Measurements from ENCODE around the gene PSMB2.

The PSMB2 gene

GRCh38 chr1:35657851-35658250, 16.5 kb upstream of the PSMB2 start:
- H3K27ac Mint-ChIP-seq: no peak overlapping the region
- H3K4me1 Mint-ChIP-seq: peaks cover 5% of the 10 kb centered on the region
- no peaks in the 10 kb centered on the region for H3K9me3 Mint-ChIP-seq
- ATAC-seq (no peak), DNase-seq (ENCODE audit: low spot score in 2 of 2) (no peak)
- no peaks in the 10 kb centered on the region for H3K36me3 Mint-ChIP-seq
- no peak overlapping the region for H3K4me3 Mint-ChIP-seq

- ATAC-seq: no peak
- Mint-ChIP-seq H3K4me1 (peaks cover 5% of the 10 kb centered on the region), H3K9me3 (no peaks in the 10 kb centered on the region), H3K27ac (no peak overlapping the region), H3K4me3 (no peak overlapping the region), H3K36me3 (no peaks in the 10 kb centered on the region)
- DNase-seq (ENCODE audit: low spot score in 2 of 2): no peak
These were observed 15.5 kb upstream of the PSMB2 start for GRCh38 chr1:35656863-35657232.

GRCh38 chr1:35656148-35656862, 15.0 kb upstream of the PSMB2 start:
- H3K36me3 Mint-ChIP-seq: no peaks in the 10 kb centered on the region
- H3K4me3 Mint-ChIP-seq: no peak overlapping the region
- peak overlapping the region; percentile 4 for H3K27ac Mint-ChIP-seq
- DNase-seq (ENCODE audit: low spot score in 2 of 2) (no peak), ATAC-seq (no peak)
- peaks cover 5% of the 10 kb centered on the region for H3K4me1 Mint-ChIP-seq
- no peaks in the 10 kb centered on the region for H3K9me3 Mint-ChIP-seq

GRCh38 chr1:35655196-35655595, 13.9 kb upstream of the PSMB2 start:
- Mint-ChIP-seq H3K9me3 (no peaks in the 10 kb centered on the region), H3K4me1 (peaks cover 5% of the 10 kb centered on the region), H3K27ac (no peak overlapping the region)

GRCh38 chr1:35650416-35650815, 9.1 kb upstream of the PSMB2 start:
- Mint-ChIP-seq H3K9me3 (no peaks in the 10 kb centered on the region), H3K27ac (no peak overlapping the region), H3K4me3 (no peak overlapping the region), H3K36me3 (no peaks in the 10 kb centered on the region), H3K4me1 (no peaks in the 10 kb centered on the region)
- DNase-seq (ENCODE audit: low spot score in 2 of 2): no peak
- no peak for ATAC-seq

More at GRCh38 chr1:35655196-35655595, 13.9 kb upstream of the PSMB2 start:
- DNase-seq (ENCODE audit: low spot score in 2 of 2): no peak
- Mint-ChIP-seq H3K4me3 (no peak overlapping the region), H3K36me3 (no peaks in the 10 kb centered on the region)
- no peak for ATAC-seq

GRCh38 chr1:35646043-35646442, 4.7 kb upstream of the PSMB2 start:
- ATAC-seq (no peak), DNase-seq (ENCODE audit: low spot score in 2 of 2) (no peak)
- Mint-ChIP-seq H3K4me3 (no peak overlapping the region), H3K9me3 (no peaks in the 10 kb centered on the region), H3K27ac (no peak overlapping the region), H3K36me3 (peaks cover 12% of the 10 kb centered on the region), H3K4me1 (peaks cover 7% of the 10 kb centered on the region)

GRCh38 chr1:35644204-35644603, 2.9 kb upstream of the PSMB2 start:
- Mint-ChIP-seq H3K4me1 (peaks cover 8% of the 10 kb centered on the region), H3K9me3 (no peaks in the 10 kb centered on the region), H3K36me3 (peaks cover 16% of the 10 kb centered on the region), H3K27ac (no peak overlapping the region), H3K4me3 (no peak overlapping the region)
- ATAC-seq (no peak), DNase-seq (ENCODE audit: low spot score in 2 of 2) (no peak)

- DNase-seq (ENCODE audit: low spot score in 2 of 2): no peak
These were observed 1.2 kb upstream of the PSMB2 start for GRCh38 chr1:35642471-35642955.

GRCh38 chr1:35640380-35641232, 720 bp downstream of the PSMB2 start:
- H3K4me1 Mint-ChIP-seq: peaks cover 18% of the 10 kb centered on the region

More at GRCh38 chr1:35642471-35642955, 1.2 kb upstream of the PSMB2 start:
- ATAC-seq: no peak
- H3K4me1 Mint-ChIP-seq: peaks cover 18% of the 10 kb centered on the region
- H3K36me3 Mint-ChIP-seq: peaks cover 24% of the 10 kb centered on the region
- H3K9me3 Mint-ChIP-seq: no peaks in the 10 kb centered on the region
- peak overlapping the region; percentile 99 for H3K4me3 Mint-ChIP-seq
- peak overlapping the region; percentile 99 for H3K27ac Mint-ChIP-seq

GRCh38 chr1:35637401-35637809, 3.9 kb downstream of the PSMB2 start:
- Mint-ChIP-seq H3K27ac (peak overlapping the region; percentile 93), H3K4me3 (peak overlapping the region; percentile 70), H3K9me3 (no peaks in the 10 kb centered on the region), H3K4me1 (peaks cover 18% of the 10 kb centered on the region), H3K36me3 (peaks cover 69% of the 10 kb centered on the region)
- DNase-seq (ENCODE audit: low spot score in 2 of 2): no peak
- no peak for ATAC-seq

More at GRCh38 chr1:35640380-35641232, 720 bp downstream of the PSMB2 start:
- Mint-ChIP-seq H3K4me3 (peak overlapping the region; percentile 99), H3K9me3 (no peaks in the 10 kb centered on the region), H3K36me3 (peaks cover 37% of the 10 kb centered on the region), H3K27ac (peak overlapping the region; percentile 99)
- DNase-seq (ENCODE audit: low spot score in 2 of 2) (peak in 1 of 2 donors; percentile 50), ATAC-seq (no peak)

- no peaks in the 10 kb centered on the region for H3K9me3 Mint-ChIP-seq
- H3K4me3 Mint-ChIP-seq: no peak overlapping the region
- H3K4me1 Mint-ChIP-seq: peaks cover 14% of the 10 kb centered on the region
- DNase-seq (ENCODE audit: low spot score in 2 of 2): no peak
- H3K27ac Mint-ChIP-seq: no peak overlapping the region
- H3K36me3 Mint-ChIP-seq: peaks cover 90% of the 10 kb centered on the region
- ATAC-seq: no peak
These were observed 7.8 kb downstream of the PSMB2 start for GRCh38 chr1:35633547-35633946.

- peaks cover 100% of the 10 kb centered on the region for H3K36me3 Mint-ChIP-seq
- no peak overlapping the region for H3K27ac Mint-ChIP-seq
- DNase-seq (ENCODE audit: low spot score in 2 of 2) (no peak), ATAC-seq (no peak)
- no peak overlapping the region for H3K4me3 Mint-ChIP-seq
- H3K9me3 Mint-ChIP-seq: no peaks in the 10 kb centered on the region
- H3K4me1 Mint-ChIP-seq: peaks cover 8% of the 10 kb centered on the region
These were observed 9.9 kb downstream of the PSMB2 start for GRCh38 chr1:35631396-35631795.

- Mint-ChIP-seq H3K36me3 (peaks cover 96% of the 10 kb centered on the region), H3K4me1 (peaks cover 8% of the 10 kb centered on the region), H3K27ac (no peak overlapping the region), H3K4me3 (no peak overlapping the region), H3K9me3 (no peaks in the 10 kb centered on the region)
- no peak for DNase-seq (ENCODE audit: low spot score in 2 of 2)
- ATAC-seq: no peak
These were observed 12.3 kb downstream of the PSMB2 start for GRCh38 chr1:35629051-35629450.

- H3K27ac Mint-ChIP-seq: no peak overlapping the region
- DNase-seq (ENCODE audit: low spot score in 2 of 2): no peak
- peaks cover 93% of the 10 kb centered on the region for H3K36me3 Mint-ChIP-seq
- no peak overlapping the region for H3K4me3 Mint-ChIP-seq
- no peak for ATAC-seq
- no peaks in the 10 kb centered on the region for H3K9me3 Mint-ChIP-seq
- peaks cover 2% of the 10 kb centered on the region for H3K4me1 Mint-ChIP-seq
These were observed 17.5 kb downstream of the PSMB2 start for GRCh38 chr1:35623832-35624231.

- ATAC-seq (no peak), DNase-seq (ENCODE audit: low spot score in 2 of 2) (no peak)
- Mint-ChIP-seq H3K36me3 (peaks cover 93% of the 10 kb centered on the region), H3K4me3 (no peak overlapping the region), H3K9me3 (no peaks in the 10 kb centered on the region), H3K27ac (peak overlapping the region; percentile 64), H3K4me1 (peaks cover 7% of the 10 kb centered on the region)
These were observed 18.7 kb downstream of the PSMB2 start for GRCh38 chr1:35622510-35623178.
